HL-60 (cell line): Measurements from ENCODE around the gene TACC3.

Experiments used
- DNase-seq, 2 experiments: peaks; one replicate each; pipeline ENCODE4 v3.0.0-alpha.2; 2010 to 2020; ENCODE audit warnings: low read depth in 1 of 2, low spot score in 1 of 2
- H3K27ac ChIP-seq: fragments of 250-450 bp; sonication (Bioruptor Pico); replicated peaks from 2 replicates; pipeline ENCODE4 v1.5.1; 2020; ENCODE audit warnings: mild to moderate bottlenecking, moderate library complexity
- H3K27me3 ChIP-seq: fragments of 250-450 bp; sonication (Bioruptor Pico); 2 replicates; pipeline ENCODE4 v1.5.1; 2021; ENCODE audit warnings: mild to moderate bottlenecking, moderate library complexity; ENCODE audit not compliant: insufficient read depth, poor library complexity, severe bottlenecking
- H3K4me3 ChIP-seq: replicated peaks from 2 replicates; pipeline ENCODE4 v1.5.1; 2011; ENCODE audit warnings: mild to moderate bottlenecking, control low read depth, low read length; ENCODE audit not compliant: insufficient read depth
- CTCF ChIP-seq: IDR thresholded peaks from one replicate; pipeline ENCODE4 v1.5.1; 2011; ENCODE audit warnings: low read length, control low read depth, inconsistent platforms; ENCODE audit not compliant: insufficient read depth
- GABPA ChIP-seq: IDR thresholded peaks from 2 replicates; pipeline ENCODE4 v1.6.1; 2012; ENCODE audit warnings: low read depth
- POLR2AphosphoS5 ChIP-seq: IDR thresholded peaks from 2 replicates; pipeline ENCODE4 v1.6.1; 2012; ENCODE audit warnings: low read depth
- REST ChIP-seq: IDR thresholded peaks from 2 replicates; pipeline ENCODE4 v1.6.1; 2012; ENCODE audit warnings: low read depth; ENCODE audit not compliant: insufficient replicate concordance
- SPI1 ChIP-seq: IDR thresholded peaks from 2 replicates; pipeline ENCODE4 v1.6.1; 2012; ENCODE audit warnings: low read depth, mild to moderate bottlenecking, borderline replicate concordance

The TACC3 gene

GRCh38 chr4:1747603-1747967 is 26.3 kb downstream of the TACC3 start:
- TF ChIP-seq GABPA (no peak), CTCF (no peak), POLR2AphosphoS5 (no peak), SPI1 (no peak), REST (no peak)
- Histone ChIP-seq H3K27me3 (no peaks in the 10 kb centered on the region), H3K4me3 (no peak overlapping the region), H3K27ac (no peak overlapping the region)
- no peak for DNase-seq

GRCh38 chr4:1748465-1748995 is 27.2 kb downstream of the TACC3 start:
- Histone ChIP-seq H3K27me3 (no peaks in the 10 kb centered on the region), H3K4me3 (no peak overlapping the region), H3K27ac (no peak overlapping the region)
- DNase-seq: peak; percentile 65 to 86
- TF ChIP-seq POLR2AphosphoS5 (no peak), CTCF (peak; percentile 40)

- H3K27ac ChIP-seq: no peak overlapping the region
- DNase-seq: no peak
- H3K4me3 ChIP-seq: no peak overlapping the region
- TF ChIP-seq SPI1 (no peak), CTCF (no peak), REST (no peak), POLR2AphosphoS5 (no peak), GABPA (no peak)
- H3K27me3 ChIP-seq: no peaks in the 10 kb centered on the region
Observed at GRCh38 chr4:1749370-1749769, 28.0 kb downstream of the TACC3 start.

- no peak for DNase-seq
- H3K4me3 ChIP-seq: no peak overlapping the region
- no peak for TF ChIP-seq GABPA
- TF ChIP-seq CTCF: no peak
- TF ChIP-seq POLR2AphosphoS5: no peak
- TF ChIP-seq SPI1: no peak
- no peak overlapping the region for H3K27ac ChIP-seq
- H3K27me3 ChIP-seq: no peaks in the 10 kb centered on the region
Observed at GRCh38 chr4:1749826-1750225, 28.5 kb downstream of the TACC3 start.
